K562 (cell line): ENCODE measurements around the gene MAPKAPK2. TPM values are rescaled to one million over a fixed set of nuclear protein-coding genes. Genes with fewer than 3 reads are reported as not detected.

ENCODE experiments used
- ATF7 ChIP-seq: fragments of 450-650 bp; IDR thresholded peaks from 2 replicates; pipeline ENCODE4 v1.7.1; 2014; ENCODE audit warnings: mild to moderate bottlenecking, moderate library complexity
- BCL6 ChIP-seq: fragments of 250-450 bp; sonication (Bioruptor Pico); IDR thresholded peaks from 2 replicates; pipeline ENCODE4 v1.4.0; 2020
- CEBPZ ChIP-seq: fragments of 150-350 bp; IDR thresholded peaks from 2 replicates; pipeline ENCODE4 v1.6.1; 2014; ENCODE audit warnings: low read depth, mild to moderate bottlenecking, low read length, borderline replicate concordance
- CTCFL ChIP-seq: IDR thresholded peaks from 2 replicates; pipeline ENCODE4 v1.6.1; 2011; ENCODE audit warnings: borderline replicate concordance, low read depth, mild to moderate bottlenecking, moderate library complexity, low read length; ENCODE audit not compliant: insufficient read depth, poor library complexity, severe bottlenecking
- ELK3 ChIP-seq: fragments of 450-650 bp; formaldehyde crosslinking; IDR thresholded peaks from 2 replicates; pipeline ENCODE4 v1.4.0; 2020; ENCODE audit warnings: mild to moderate bottlenecking
- FOXM1 ChIP-seq, 2 experiments: fragments of 450-650 bp in 1 of 2; sonication (generic) in 1 of 2; formaldehyde crosslinking in 1 of 2; IDR thresholded peaks; 2 replicates each; pipeline versions ENCODE4 v1.6.1 to v1.9.0; 2017 to 2022; ENCODE audit warnings: low read depth in 2 of 2, mild to moderate bottlenecking in 2 of 2, missing genetic modification reagents in 1 of 2, moderate library complexity in 1 of 2
- GTF2A2 ChIP-seq: IDR thresholded peaks from 2 replicates; pipeline ENCODE4 v1.6.1; 2016; ENCODE audit warnings: mild to moderate bottlenecking, missing genetic modification characterization, missing compliant biosample characterization
- HCFC1 ChIP-seq: IDR thresholded peaks from 2 replicates; pipeline ENCODE4 v1.6.1; 2012; ENCODE audit warnings: low read depth, low read length, improper control_type of control experiment
- LEF1 ChIP-seq: fragments of 450-650 bp; IDR thresholded peaks from 2 replicates; pipeline ENCODE4 v1.6.1; 2016; ENCODE audit warnings: mild to moderate bottlenecking
- NELFE ChIP-seq: IDR thresholded peaks from 2 replicates; pipeline ENCODE4 v1.6.1; 2011; ENCODE audit warnings: mild to moderate bottlenecking; ENCODE audit not compliant: insufficient read depth, insufficient read length
- NFE2 ChIP-seq: IDR thresholded peaks from 2 replicates; pipeline ENCODE4 v1.6.1; 2014; ENCODE audit warnings: antibody characterized with exemption, low read depth
- PPARD ChIP-seq: fragments of 250-450 bp; sonication (Bioruptor Pico); IDR thresholded peaks from 2 replicates; pipeline ENCODE4 v1.8.0; 2022; ENCODE audit warnings: inconsistent platforms, mild to moderate bottlenecking, moderate library complexity
- RBM39 ChIP-seq: fragments of 200-400 bp; formaldehyde crosslinking; optimal IDR thresholded peaks from 2 replicates; pipeline ENCODE3; 2018; ENCODE audit warnings: low read depth, low read length
- RNF2 ChIP-seq: sonication (generic); IDR thresholded peaks from 2 replicates; pipeline ENCODE4 v1.6.1; 2016
- SIN3B ChIP-seq: fragments of 450-650 bp; IDR thresholded peaks from 2 replicates; pipeline ENCODE4 v1.6.1; 2017; ENCODE audit warnings: low read depth, mild to moderate bottlenecking, moderate library complexity
- TRIM24 ChIP-seq, 2 experiments: fragments of 450-650 bp; IDR thresholded peaks; 2 replicates each; pipeline ENCODE4 v1.6.1; 2016
- ZFPM2 ChIP-seq: fragments of 250-450 bp; sonication (Bioruptor Pico); IDR thresholded peaks from 2 replicates; pipeline ENCODE4 v1.5.1; 2022; ENCODE audit warnings: mild to moderate bottlenecking
- ZNF146 ChIP-seq: IDR thresholded peaks from one replicate; pipeline ENCODE4 v1.6.1; 2018; ENCODE audit warnings: missing compliant biosample characterization; ENCODE audit not compliant: unreplicated experiment
- ZNF280A ChIP-seq: fragments of 450-650 bp; IDR thresholded peaks from 2 replicates; pipeline ENCODE4 v1.6.1; 2018; ENCODE audit warnings: mild to moderate bottlenecking, low read depth; ENCODE audit not compliant: partially characterized antibody
- ZNF785 ChIP-seq: fragments of 250-450 bp; sonication (Bioruptor Pico); IDR thresholded peaks from 2 replicates; pipeline ENCODE4 v1.4.0; 2020; ENCODE audit warnings: mild to moderate bottlenecking
- polyA plus RNA-seq, 8 experiments: library from polyadenylated mRNA; depleted of rRNA in 4 of 8; stranded (reverse) in 5 of 8; unstranded in 3 of 8; fragments of >200 nt; fragmentation: Nextera tagmentation in 2 of 8; fragmentation: Illumina TruSeq in 1 of 8; extraction: Ambion mirVana in 2 of 8; extraction: Trizol in 1 of 8; gene quantifications; 2 replicates each; pipeline versions ENCODE4 v1.2.1 to v1.2.3, GENCODE V29; 2011 to 2014; ENCODE audit warnings: inconsistent platforms in 1 of 8, missing spikeins in 1 of 8
- total RNA-seq, 7 experiments: library from RNA; depleted of rRNA in 6 of 7; stranded (reverse); fragments of >200 nt in 6 of 7; fragmentation: Illumina TruSeq in 2 of 7; extraction: Trizol in 2 of 7; gene quantifications; 2 replicates each; pipeline versions ENCODE4 v1.2.1 to v1.2.3, GENCODE V29; 2011 to 2021; ENCODE audit warnings: low replicate concordance in 1 of 7

The MAPKAPK2 gene
- total and polyA plus RNA-seq, 9 of the 15 experiments (the other 6 are each of a cell fraction or from before 2014, with no cell fraction given) = 0.63 to 94.2 (median 52.1) TPM

- TF ChIP-seq ZNF280A (no peak), BCL6 (CRISPR knock-in tag) (no peak), ZNF146 (CRISPR knock-in tag) (no peak), ZNF785 (CRISPR knock-in tag) (no peak), GTF2A2 (tag) (no peak), TRIM24 (IDR thresholded peaks at IDR 0.05) (no peak), ZFPM2 (CRISPR knock-in tag) (no peak; the same call in 1 of the 2 replicates), ELK3 (CRISPR knock-in tag) (0 out of 2 replicates have a peak, but pooled peaks have one; percentile 58), RBM39 (no peak), CTCFL (no peak), ATF7 (peak; percentile 88), HCFC1 (peak; percentile 25; the same call in 1 of the 2 replicates), PPARD (CRISPR knock-in tag) (no peak), CEBPZ (no peak), LEF1 (0 out of 2 replicates have a peak, but pooled peaks have one; percentile 49), NFE2 (no peak), NELFE (no peak), RNF2 (peak; percentile 93), FOXM1 (IDR thresholded peaks at IDR 0.05; ENCODE audit: low read depth) (no peak), FOXM1 (CRISPR knock-in tag; IDR thresholded peaks at IDR 0.05; ENCODE audit: low read depth) (peak; percentile 62; the same call in 1 of the 2 replicates), SIN3B (peak; percentile 36; the same call in 1 of the 2 replicates)
Measured at GRCh38 chr1:206635080-206635977, 49.4 kb upstream of the MAPKAPK2 start, which contains the start of gene DYRK3 (continued).
